Keratinocyte (primary cell): ENCODE data around the gene RBL1. TPM values are rescaled to one million over a fixed set of nuclear protein-coding genes. Genes with fewer than 3 reads are reported as not detected.

Experiments used
- DNase-seq: peaks from one replicate; pipeline ENCODE4 v3.0.0-alpha.2; 2011; ENCODE audit warnings: low read depth, missing footprints, low spot score
- FAIRE-seq: peaks from 2 replicates; lab custom pipeline; 2011; peaks lifted over from hg19 to GRCh38; lab: Jason Lieb, UNC
- H2AFZ ChIP-seq: 2 replicates; pipeline ENCODE4 v1.6.0; 2012; ENCODE audit warnings: low read length, control low read depth, inconsistent platforms; ENCODE audit not compliant: control insufficient read depth
- H3K27ac ChIP-seq: 2 replicates; pipeline ENCODE4 v1.5.1; 2011; ENCODE audit warnings: low read length; ENCODE audit not compliant: control insufficient read depth, insufficient read depth
- H3K27me3 ChIP-seq: 3 replicates; pipeline ENCODE4 v1.6.0; 2011; ENCODE audit warnings: low read length; ENCODE audit not compliant: control insufficient read depth, insufficient read depth; ENCODE audit errors: extremely low read depth
- H3K36me3 ChIP-seq, 2 experiments: 2 replicates in 1 of 2; 3 replicates in 1 of 2; pipeline ENCODE4 v1.5.1; 2011; ENCODE audit warnings: low read length in 2 of 2, mild to moderate bottlenecking in 1 of 2; ENCODE audit not compliant: control insufficient read depth in 2 of 2, insufficient read depth in 2 of 2; ENCODE audit errors: extremely low read depth in 1 of 2
- H3K4me1 ChIP-seq: 3 replicates; pipeline ENCODE4 v1.5.1; 2011; ENCODE audit warnings: low read length; ENCODE audit not compliant: control insufficient read depth, insufficient read depth; ENCODE audit errors: extremely low read depth
- H3K4me2 ChIP-seq: 3 replicates; pipeline ENCODE4 v1.6.0; 2011; ENCODE audit warnings: low read depth, low read length; ENCODE audit not compliant: control insufficient read depth, insufficient read depth; ENCODE audit errors: extremely low read depth
- H3K4me3 ChIP-seq, 3 experiments: fragments of 200-600 bp in 1 of 3; sonication (generic) in 1 of 3; 2 replicates in 2 of 3; 3 replicates in 1 of 3; pipeline ENCODE4 v1.5.1; 2011 to 2016; ENCODE audit warnings: low read length in 3 of 3, mild to moderate bottlenecking in 3 of 3, control low read depth in 2 of 3, inconsistent platforms in 1 of 3, low read depth in 1 of 3, mixed read lengths in 1 of 3, mixed run types in 1 of 3, moderate library complexity in 1 of 3; ENCODE audit not compliant: control insufficient read depth in 2 of 3, insufficient read depth in 2 of 3; ENCODE audit errors: extremely low read depth in 1 of 3
- H3K79me2 ChIP-seq: 2 replicates; pipeline ENCODE4 v1.6.0; 2012; ENCODE audit warnings: low read length; ENCODE audit not compliant: control insufficient read depth, insufficient read depth
- H3K9ac ChIP-seq: 3 replicates; pipeline ENCODE4 v1.6.0; 2011; ENCODE audit warnings: low read length; ENCODE audit not compliant: control insufficient read depth, insufficient read depth; ENCODE audit errors: extremely low read depth
- H3K9me1 ChIP-seq: 3 replicates; pipeline ENCODE4 v1.6.0; 2011; ENCODE audit warnings: low read length; ENCODE audit not compliant: control insufficient read depth, insufficient read depth; ENCODE audit errors: extremely low read depth
- H3K9me3 ChIP-seq: 2 replicates; pipeline ENCODE4 v1.5.1; 2012; ENCODE audit warnings: low read depth, low read length; ENCODE audit not compliant: control insufficient read depth
- H4K20me1 ChIP-seq: 3 replicates; pipeline ENCODE4 v1.6.0; 2011; ENCODE audit warnings: low read length; ENCODE audit not compliant: control insufficient read depth, insufficient read depth; ENCODE audit errors: extremely low read depth
- CTCF ChIP-seq, 3 experiments: IDR thresholded peaks in 1 of 3; conservative IDR thresholded peaks in 1 of 3; optimal IDR thresholded peaks in 1 of 3; 2 replicates in 2 of 3; 3 replicates in 1 of 3; pipeline versions ENCODE3 to v1.5.1; 2011; ENCODE audit warnings: low read length in 3 of 3, mild to moderate bottlenecking in 3 of 3, moderate library complexity in 2 of 3, control low read depth in 1 of 3, inconsistent platforms in 1 of 3; ENCODE audit not compliant: insufficient read depth in 2 of 3; ENCODE audit errors: extremely low read depth in 1 of 3
- EZH2 ChIP-seq: IDR thresholded peaks from one replicate; pipeline ENCODE4 v1.6.1; 2012; ENCODE audit warnings: inconsistent platforms, mild to moderate bottlenecking, low read length, moderate library complexity
- dilution Hi-C: fragments of 300-500 bp; cut with MboI; formaldehyde crosslinking; loops from one replicate; pipeline ENCODE4 v1.7.0; 2020; ENCODE audit warnings: low sequenced_read_pairs; ENCODE audit not compliant: extremely low pct_ligation_motif_present
- polyA plus RNA-seq, 5 experiments: library from polyadenylated mRNA; depleted of rRNA in 3 of 5; stranded (reverse) in 3 of 5; stranded (forward) in 1 of 5; unstranded in 1 of 5; fragments of >200 nt; gene quantifications; 1 replicate in 1 of 5; 2 replicates in 3 of 5; 3 replicates in 1 of 5; pipeline versions ENCODE4 v1.2.1 to v1.2.3, GENCODE V29; 2011 to 2012; ENCODE audit warnings: missing spikeins in 2 of 5, low read depth in 1 of 5, low replicate concordance in 1 of 5

RBL1 gene
- polyA plus RNA-seq, 1 donor (not counting 4 experiments of a cell fraction or from before 2014, with no cell fraction given) = 4.5 TPM

GRCh38 chr20:37102571-37102970 is 6.8 kb upstream of the RBL1 start:
- H3K27ac ChIP-seq = no peak overlapping the region
- H3K27me3 ChIP-seq = no peaks in the 10 kb centered on the region
- H3K4me3 ChIP-seq = no peak overlapping the region
- dilution Hi-C loops = no loop called here
- no peaks in the 10 kb centered on the region for H3K9me3 ChIP-seq
- FAIRE-seq = no peak
- no peak overlapping the region for H2AFZ ChIP-seq
- no peaks in the 10 kb centered on the region for H3K36me3 ChIP-seq
- DNase-seq = no peak
- no peaks in the 10 kb centered on the region for H4K20me1 ChIP-seq
- no peak for TF ChIP-seq EZH2
- no peak overlapping the region for H3K4me2 ChIP-seq
- no peaks in the 10 kb centered on the region for H3K9me1 ChIP-seq
- H3K4me1 ChIP-seq = no peaks in the 10 kb centered on the region
- H3K9ac ChIP-seq = no peak overlapping the region
- H3K79me2 ChIP-seq = no peaks in the 10 kb centered on the region

GRCh38 chr20:37096415-37097041 is 731 bp upstream of the RBL1 start:
- FAIRE-seq (no peak), DNase-seq (no peak)
- TF ChIP-seq CTCF (optimal IDR thresholded peaks at IDR 0.05 in 1 of 3, IDR thresholded peaks at IDR 0.05 in 1 of 3, conservative IDR thresholded peaks at IDR 0.05 in 1 of 3; ENCODE audit: extremely low read depth in 1 of 3, insufficient read depth in 2 of 3, low read length in 3 of 3) (no peak), EZH2 (no peak)
- Histone ChIP-seq H3K9me1 (peaks cover 2% of the 10 kb centered on the region), H3K9me3 (no peaks in the 10 kb centered on the region), H3K4me2 (peak overlapping the region; percentile 99), H3K27ac (peak overlapping the region; percentile 90), H2AFZ (peak overlapping the region; percentile 97), H3K4me3 (peak overlapping the region in 2 of 3 experiments; percentile 88 to 96), H3K27me3 (no peaks in the 10 kb centered on the region), H3K4me1 (peaks cover 15% of the 10 kb centered on the region), H3K79me2 (peaks cover 23% of the 10 kb centered on the region), H4K20me1 (no peaks in the 10 kb centered on the region), H3K36me3 (no peaks in the 10 kb centered on the region), H3K9ac (peak overlapping the region; percentile 91)
- dilution Hi-C loops = no loop called here
